Stimulated activated CD4-positive, alpha-beta T cell treated with anti-CD3 and anti-CD28 coated beads, Interleukin-15, amount 100 ng/mL, for 24 hours (primary cell): ENCODE results near the gene RLIM.

Experiments
- DNase-seq: peaks from one replicate; pipeline ENCODE4 v3.0.0-alpha.2; 2020

Gene RLIM

GRCh38 chrX:74536152-74536831 is 78.1 kb downstream of the RLIM start:
- DNase-seq, result peak; percentile 56

GRCh38 chrX:74535408-74536151 is 78.8 kb downstream of the RLIM start:
- DNase-seq, result peak; percentile 61
